ENCODE results near the gene LUC7L.

- TF ChIP-seq POLR2A (IDR thresholded peaks at IDR 0.05; ENCODE audit: low read length) (no peak), POLR2AphosphoS2 (conservative IDR thresholded peaks at IDR 0.05; ENCODE audit: low read length) (no peak), EP300 (IDR thresholded peaks at IDR 0.05) (no peak), ZFP36 (IDR thresholded peaks at IDR 0.05; ENCODE audit: borderline replicate concordance, partially characterized antibody) (no peak), CTCF (IDR thresholded peaks at IDR 0.05) (no peak), USF2 (IDR thresholded peaks at IDR 0.05) (no peak), CBX8 (IDR thresholded peaks at IDR 0.05) (no peak), REST (IDR thresholded peaks at IDR 0.05) (no peak), JUN (IDR thresholded peaks at IDR 0.05) (no peak), GATA3 (IDR thresholded peaks at IDR 0.05; ENCODE audit: borderline replicate concordance) (no peak), HOXB13 (CRISPR knock-in tag; IDR thresholded peaks at IDR 0.05; ENCODE audit: low read depth) (no peak), BHLHE40 (IDR thresholded peaks at IDR 0.05; ENCODE audit: low read depth, low read length) (no peak), RFX5 (IDR thresholded peaks at IDR 0.05) (no peak), CHD4 (IDR thresholded peaks at IDR 0.05; ENCODE audit: borderline replicate concordance) (no peak)
These were observed 35.2 kb upstream of the LUC7L start for GRCh38 chr16:264440-264951.
